GM19463 (cell line): ENCODE results near the gene PNMA6F.

Experiments
- ATAC-seq: cut with Tn5 transposase; IDR thresholded peaks from one replicate; pipeline ENCODE4 v1.9.1; 2021; ENCODE audit warnings: mild to moderate bottlenecking, moderate library complexity; ENCODE audit not compliant: unreplicated experiment

PNMA6F gene

GRCh38 chrX:153321381-153322124 lies at the start of gene PNMA6F:
Gene PNMA6F (minus strand): TSS chrX:153321767. CDS start chrX:153320674, 1,093 bp downstream.
- no peak for ATAC-seq

DNA sequence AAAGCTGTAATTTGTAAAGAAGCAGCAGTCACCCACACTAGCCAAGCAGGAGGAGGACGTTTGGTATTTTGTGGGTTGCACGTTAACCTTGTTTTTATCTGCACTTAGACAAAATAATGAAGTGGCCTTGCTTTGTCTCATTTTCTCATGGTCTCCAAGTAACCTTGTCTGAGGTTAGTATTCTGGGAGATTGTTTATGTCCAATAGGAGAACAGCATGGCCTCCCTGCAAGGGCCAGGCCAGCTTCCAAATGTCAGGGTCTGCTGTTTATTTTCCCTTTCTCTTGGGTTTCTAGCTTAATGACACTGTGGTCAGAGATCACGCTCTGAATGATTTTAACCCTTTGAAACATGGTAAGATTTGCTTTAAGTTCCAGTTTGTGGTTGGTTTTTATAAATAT lies 49.7 kb upstream of the PNMA6F start:
- ATAC-seq: no peak

DNA sequence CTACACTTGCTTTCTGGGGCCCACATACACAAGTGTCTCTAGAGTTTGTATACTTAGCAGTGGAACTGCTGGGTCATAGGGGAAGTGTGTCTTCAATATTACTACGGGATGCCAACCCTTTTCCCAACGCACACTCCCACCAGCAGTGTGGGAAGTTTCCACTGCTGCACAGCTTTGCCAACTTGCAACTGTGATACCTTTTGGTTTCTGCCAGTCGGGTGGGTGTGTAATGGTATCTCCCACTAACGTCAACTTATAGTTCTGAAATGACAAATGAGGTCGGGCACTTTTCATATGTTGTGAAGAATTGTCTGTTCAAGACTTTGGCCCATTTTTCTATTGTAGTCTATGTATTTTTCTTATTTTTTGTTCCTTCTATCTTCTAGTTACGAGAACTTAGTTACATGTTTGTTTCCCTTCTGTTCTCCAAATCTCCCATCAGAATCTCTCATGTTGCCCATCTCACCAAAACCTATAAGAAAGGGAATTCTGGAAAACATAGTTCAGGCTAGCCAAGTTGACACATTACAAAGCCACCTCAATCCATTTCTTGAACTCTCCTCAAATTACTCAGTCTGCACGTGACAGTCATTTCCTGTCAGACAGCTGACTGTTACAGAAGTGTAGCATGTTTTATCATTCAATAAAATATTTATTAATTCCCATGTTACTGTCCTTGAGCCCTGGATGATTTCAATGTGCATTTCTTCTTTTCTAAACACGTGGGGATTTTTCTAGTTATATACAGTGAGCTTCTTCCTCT lies 48.9 kb upstream of the PNMA6F start:
- ATAC-seq: no peak

DNA sequence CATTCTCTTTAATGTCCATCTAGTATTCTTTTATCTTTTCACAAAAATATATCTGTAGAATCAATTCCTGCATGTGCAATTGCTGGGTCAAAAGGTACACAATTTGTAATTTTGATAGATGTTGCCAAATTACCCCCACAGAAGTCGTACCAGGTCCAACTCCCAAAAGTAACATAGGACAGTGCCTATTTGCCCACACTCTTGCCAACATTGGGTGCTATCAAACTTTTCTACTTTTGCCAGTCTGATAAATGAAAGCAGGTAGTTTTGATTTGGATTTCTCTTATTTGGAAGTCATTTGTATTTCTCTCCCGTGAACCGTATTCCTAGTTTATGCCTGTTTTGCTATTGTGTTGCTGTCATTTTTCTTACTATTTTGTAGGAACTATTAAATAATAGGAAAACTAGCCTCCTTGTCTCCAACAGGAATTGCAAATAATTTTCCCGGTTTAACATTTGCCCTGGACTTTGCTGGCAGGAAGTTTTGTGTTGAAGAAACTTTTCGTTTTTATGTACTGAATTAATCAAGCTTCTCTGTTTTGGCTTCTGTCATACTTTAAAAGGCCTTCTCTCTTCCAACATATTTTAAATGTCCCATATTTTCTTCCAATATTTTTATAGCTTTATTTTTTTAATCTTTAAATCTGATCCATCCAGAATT lies 45.4 kb upstream of the PNMA6F start:
- ATAC-seq: no peak

DNA sequence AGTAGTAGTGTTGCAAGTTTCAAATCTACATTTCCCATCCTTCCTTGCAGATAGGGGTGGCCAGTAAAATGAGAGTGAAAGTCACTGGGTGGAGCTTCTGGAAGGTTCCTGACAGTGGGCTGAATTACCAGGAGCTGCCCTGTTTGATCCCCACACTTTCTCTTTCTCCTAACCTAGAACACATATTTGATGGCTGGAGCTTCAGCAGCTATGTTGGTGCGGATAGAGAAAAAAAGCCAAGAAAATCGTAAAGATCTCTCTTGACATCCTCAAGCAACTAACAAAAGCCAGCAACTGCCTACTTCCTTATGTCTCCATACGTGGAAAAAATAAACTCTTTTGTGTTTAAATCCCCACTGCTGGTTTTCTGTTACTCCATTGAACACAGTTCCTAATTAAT lies 44.6 kb upstream of the PNMA6F start:
- no peak for ATAC-seq

- ATAC-seq: no peak
Observed at GRCh38 chrX:153365670-153366069, 44.1 kb upstream of the PNMA6F start.

DNA sequence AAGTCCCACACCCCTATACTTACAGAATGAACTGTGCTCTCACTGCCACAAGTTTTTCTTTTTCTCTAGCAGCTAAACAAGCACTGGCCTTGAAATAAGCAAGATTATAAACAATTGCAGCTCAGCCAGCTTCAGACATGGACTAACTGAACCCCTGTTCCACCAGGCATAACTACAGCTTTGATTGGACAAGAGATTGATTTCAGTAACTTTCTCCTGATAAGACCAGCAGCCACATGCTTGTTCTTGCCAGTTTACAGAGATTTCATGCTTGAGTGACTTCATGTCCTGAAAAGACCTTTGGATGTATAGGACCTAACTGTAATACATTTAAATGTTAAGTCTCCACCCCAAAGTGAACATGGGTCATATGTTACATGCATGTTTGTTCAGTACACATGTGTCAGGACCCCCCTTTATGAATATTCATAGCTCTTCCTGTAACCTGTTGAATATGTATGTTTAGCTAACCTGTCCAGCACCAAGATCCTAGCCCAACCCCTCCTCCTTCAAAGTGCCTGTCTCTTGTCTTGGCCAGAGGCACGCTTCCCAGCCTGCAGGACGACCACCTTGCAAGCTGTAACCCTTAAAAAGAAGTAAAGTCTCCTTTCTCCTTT lies 40.3 kb upstream of the PNMA6F start:
- no peak for ATAC-seq

DNA sequence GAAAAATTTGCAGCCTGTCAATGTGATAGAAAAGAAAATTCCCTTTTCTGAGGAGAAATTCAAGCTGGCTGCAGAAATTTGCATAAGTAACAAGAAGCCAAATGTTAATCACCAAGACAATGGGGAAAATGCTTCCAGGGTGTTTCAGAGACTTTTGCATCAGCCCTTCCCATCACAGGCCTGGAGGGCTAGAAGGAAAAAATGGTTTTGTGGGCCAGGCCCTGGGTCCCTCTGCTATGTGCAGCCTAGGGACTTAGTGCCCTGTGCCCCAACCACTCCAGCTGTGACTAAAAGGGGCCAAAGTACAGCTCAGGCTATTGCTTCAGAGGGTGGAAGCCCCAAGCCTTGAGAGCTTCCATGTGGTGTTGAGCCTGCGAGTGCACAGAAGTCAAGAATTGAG lies 36.3 kb upstream of the PNMA6F start:
- no peak for ATAC-seq

DNA sequence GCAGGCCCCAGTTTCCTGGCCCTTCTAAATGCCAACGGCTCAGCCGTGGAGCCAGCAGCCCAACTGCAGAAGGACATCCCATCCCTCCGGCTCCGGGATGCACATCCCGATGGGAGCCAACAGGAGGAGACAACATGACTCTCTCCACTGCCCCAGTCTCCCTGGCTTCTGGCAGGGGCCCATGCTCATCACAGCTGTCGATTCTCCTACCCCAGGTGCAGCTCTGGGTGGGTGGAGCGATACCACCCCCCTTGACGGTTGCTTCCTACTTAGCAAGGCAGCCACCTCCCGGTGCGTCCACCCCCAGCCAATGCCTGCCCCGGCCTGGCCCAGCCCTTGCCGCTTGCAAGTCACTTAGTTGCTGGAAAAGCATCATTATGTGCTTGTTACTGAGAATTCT lies 31.8 kb upstream of the PNMA6F start:
- ATAC-seq: no peak

DNA sequence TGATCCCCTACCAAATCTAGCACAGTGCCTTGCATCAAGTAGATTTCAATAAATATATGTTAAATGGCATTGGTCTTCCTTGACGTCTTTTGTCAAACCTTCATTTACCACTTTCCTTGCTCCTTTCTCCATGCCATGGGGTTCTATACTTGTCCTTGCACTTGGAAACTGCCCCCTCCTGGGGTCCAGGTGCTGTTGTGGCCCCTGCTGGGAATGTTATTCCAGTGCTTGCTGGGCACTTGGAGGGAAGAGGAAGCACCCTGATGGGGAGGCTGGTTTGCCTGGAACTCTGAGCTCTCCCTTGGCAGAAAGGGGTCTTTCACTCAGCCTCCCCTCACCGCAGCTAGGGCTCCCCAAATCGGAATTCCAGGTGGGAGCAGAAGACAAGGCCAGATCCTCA lies 31.3 kb upstream of the PNMA6F start:
- no peak for ATAC-seq

- ATAC-seq: no peak
Observed at GRCh38 chrX:153351981-153352380, 30.4 kb upstream of the PNMA6F start.

- no peak for ATAC-seq
Observed at GRCh38 chrX:153349952-153350351, 28.4 kb upstream of the PNMA6F start.

DNA sequence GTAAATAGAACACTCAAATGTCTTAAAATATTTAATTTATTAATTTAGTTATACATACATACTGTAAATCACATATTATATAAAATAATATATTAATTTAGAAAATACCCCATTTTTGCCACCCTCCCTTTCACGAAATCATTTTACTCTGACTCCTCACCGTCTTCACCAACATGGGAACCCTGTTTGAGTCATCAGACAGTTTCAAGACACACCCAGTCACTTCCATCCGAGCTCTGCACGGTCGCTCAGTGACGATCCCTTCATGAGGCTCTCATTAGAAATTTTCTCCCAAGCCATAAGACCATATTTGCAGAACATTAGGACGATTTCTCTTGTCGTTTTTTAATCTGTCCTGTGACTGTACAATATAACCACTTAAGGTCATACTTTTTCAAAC lies 26.9 kb upstream of the PNMA6F start:
- ATAC-seq: no peak

GRCh38 chrX:153347530-153347929 lies 26.0 kb upstream of the PNMA6F start:
- no peak for ATAC-seq

DNA sequence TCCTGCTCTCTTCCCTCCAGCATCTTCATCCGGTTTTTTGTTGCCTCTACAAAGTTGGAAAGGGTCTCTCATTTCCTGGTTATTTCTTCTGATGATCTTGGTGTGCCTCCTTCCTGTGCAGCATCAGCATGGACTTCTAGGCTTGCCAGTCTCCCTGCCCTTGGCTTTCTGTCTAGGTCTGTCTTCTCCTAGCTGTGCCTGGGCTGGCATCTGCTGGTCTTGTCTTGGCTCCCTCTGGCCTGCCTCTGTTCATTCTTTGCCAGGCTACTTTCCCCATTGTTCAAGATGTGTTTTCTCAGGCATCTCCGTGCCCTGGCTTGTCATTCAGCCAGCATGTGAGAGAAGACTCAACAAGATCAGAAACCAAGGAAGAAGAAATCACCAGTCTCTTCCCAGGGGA lies 22.1 kb upstream of the PNMA6F start:
- no peak for ATAC-seq

GRCh38 chrX:153342762-153343558 lies 21.4 kb upstream of the PNMA6F start:
- ATAC-seq: no peak

DNA sequence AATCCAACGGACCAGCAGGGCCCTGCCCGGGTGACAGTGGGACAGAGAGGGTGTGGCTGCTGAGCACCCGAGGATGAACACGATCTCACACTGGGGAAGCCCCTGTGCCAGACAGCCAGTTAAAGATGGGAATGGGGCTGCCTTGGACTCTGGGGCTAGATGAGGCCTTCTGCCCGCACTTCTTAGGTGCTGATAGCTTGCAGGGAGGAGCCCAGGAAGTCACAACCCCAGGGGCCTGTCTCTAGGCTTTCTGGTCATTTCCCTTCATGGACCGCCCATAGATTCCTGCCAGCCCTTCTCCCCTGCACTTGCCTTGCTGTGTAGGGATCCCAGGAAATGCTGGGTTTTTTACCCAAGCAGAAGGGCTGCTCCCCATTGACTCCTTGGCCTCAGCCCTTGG lies 18.5 kb upstream of the PNMA6F start:
- no peak for ATAC-seq

DNA sequence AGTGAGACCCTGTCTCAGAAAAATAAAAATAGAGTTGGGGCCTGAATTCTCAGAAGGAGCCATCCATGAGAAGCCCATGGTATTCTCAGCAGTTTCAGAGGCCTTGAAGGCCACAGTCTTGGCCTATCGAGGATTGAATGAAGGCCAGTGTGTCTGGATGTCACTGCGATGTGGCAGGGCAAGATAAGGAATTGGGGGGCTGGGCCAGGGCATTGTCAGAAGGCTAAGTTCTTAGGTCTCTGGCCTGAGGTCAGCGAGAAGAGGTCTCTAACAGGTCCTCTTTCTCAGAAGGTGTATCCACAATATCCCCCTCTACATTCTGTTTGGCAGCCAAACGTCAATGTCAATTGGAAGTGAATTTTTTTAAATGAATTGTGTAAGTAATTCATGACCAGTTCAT lies 18.1 kb upstream of the PNMA6F start:
- no peak for ATAC-seq

GRCh38 chrX:153338836-153339235 lies 17.3 kb upstream of the PNMA6F start:
- no peak for ATAC-seq

DNA sequence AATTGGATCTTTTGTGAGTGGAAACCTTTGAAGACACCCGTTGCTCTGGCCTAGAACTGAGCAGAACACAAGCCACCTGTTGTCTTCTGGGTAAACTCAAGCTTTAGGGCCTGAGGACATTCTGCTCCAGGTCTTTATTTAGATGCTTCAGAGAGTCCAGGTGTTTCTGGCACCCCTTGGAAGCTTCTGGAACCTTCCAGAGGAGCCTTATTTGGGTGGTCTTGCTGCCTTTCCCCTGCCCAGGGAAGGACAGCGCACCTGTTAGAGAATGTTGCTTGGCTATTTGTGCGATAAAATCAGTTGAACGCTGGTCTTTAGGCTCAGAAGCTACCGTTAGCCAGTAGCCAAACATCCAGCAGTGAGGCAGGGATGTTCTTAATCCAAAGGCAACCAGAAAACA lies 15.4 kb upstream of the PNMA6F start:
- ATAC-seq: no peak
